T-helper 22 cell (primary cell): ENCODE data around the gene PHACTR3.
"Not testable (repeated sequence)": the region's sequence is repeated elsewhere in the genome, so short reads cannot be mapped to it uniquely, and the experiment has no call there.

ENCODE experiments used
- DNase-seq: peaks from one replicate; pipeline ENCODE4 v3.0.0-alpha.2; 2020; ENCODE audit warnings: low read depth

Gene PHACTR3

DNA sequence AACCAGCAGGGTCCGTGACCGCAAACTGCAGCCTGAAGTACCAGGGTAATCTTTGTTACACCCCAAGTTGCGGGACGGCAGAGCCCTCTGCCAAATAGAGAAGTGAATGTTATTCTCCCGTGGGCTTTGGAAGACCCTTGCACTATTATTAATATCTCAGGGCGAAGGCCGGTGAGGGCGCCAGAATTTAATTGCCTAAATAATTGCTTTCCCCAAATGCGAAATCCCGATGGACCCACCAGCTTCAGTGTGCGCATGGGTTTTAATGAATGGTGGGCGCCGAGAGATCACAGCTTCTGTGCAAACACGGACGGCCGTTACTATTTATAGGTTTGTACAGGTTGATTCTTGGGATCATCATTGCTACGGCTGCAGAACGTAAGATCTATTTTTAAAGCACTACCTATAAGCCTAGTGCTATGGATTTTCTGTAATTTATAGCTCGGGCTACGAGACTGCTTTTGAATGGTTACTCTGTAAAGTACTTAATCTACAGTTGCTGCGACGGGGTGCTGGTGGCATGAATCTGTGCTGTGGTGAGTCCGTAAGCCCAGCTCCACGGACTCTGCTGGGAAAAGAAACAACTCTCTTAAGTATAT, 15.2 kb upstream of the PHACTR3 start:
- DNase-seq, result no peak

DNA sequence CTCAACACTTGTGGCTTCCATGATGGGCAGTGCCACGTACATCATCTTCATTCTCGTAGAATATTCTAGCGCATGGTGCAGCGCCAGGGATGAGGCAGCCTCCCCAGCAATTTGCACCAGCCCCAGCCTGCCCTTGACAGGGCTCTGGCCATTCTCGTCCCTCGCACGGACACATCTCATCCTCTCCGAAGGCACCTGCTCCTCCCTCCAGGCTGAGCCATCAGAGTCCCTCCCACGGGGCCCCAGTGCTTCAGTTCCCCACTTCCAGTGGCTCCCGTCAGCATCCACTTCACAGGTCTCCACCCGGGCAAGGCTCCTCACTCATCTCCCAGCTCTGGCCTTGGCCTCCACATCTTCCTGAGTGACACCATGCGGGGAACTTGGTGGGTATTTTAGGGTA, 13.3 kb upstream of the PHACTR3 start:
- no peak for DNase-seq

DNA sequence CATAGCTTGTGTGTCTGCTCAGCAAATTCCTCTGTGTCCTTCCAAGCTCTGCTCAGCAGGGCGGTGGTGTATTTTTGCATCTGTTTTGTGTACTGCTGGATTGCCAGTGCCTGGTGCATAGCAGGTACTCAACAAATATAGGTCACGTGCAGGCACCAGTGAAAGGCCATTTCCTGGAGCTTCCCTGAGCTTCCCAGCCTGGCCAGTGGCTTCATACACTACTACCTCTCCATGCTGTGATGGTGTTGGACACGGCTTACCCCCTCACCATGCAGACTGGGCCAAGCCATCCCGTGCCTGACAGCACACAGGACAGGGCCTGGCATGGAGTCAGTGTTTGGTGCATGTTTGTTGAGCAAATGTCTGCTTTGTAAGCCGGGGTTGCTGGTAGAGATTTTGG, 7.7 kb upstream of the PHACTR3 start:
- DNase-seq, result no peak

DNA sequence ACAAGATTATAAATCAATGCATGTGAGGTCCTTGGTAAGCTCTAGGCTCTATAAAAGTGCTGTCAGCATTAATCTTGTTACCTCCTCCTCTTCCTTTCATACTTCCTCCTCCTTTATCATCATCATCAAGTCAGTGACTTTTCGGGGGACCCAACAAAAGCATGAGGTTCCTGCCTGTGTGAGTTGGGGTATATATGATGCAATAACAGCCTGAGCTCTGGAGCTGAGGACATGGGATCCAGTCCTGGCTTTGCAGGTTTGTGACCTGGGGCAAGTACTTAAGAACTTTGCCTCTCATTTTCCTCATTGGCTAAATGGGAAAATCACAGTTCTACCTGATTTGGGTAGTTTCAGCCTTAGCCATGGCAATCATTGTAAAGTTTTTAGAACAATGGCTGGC, 7.1 kb upstream of the PHACTR3 start:
- DNase-seq, result no peak

DNA sequence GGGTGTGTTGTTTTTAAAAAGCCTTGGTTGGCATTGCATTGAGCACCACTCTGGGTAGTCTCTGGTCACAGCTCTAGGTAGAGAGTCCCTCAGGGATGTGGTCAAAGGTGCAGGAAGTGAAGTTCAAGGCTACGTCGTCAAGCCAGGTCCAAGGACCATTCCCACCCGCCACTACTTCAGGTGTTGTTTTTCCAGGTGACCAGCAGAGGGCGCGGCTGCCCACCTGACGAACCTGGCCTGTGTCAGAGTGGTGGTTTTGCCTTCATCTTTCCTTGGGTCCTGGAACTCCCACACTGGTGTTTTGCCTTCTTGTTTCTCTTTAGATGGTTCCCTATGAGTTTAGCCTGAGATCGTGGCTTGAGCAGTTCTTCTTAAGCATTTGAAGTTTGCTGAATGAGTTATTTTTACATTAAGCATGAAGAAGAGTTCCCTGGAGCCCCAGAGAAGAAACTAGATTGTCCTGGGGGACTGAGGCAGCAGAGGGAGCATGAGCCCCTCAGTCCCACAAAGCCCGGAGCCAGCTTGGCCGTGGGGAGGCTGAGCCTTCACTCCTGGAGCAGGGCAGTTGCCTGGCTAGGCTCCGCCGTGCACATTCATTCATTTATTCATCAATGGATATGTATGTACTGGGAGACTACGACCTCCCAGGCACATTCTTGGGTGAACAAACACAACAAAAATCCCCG, 5.6 kb upstream of the PHACTR3 start:
- no peak for DNase-seq

DNA sequence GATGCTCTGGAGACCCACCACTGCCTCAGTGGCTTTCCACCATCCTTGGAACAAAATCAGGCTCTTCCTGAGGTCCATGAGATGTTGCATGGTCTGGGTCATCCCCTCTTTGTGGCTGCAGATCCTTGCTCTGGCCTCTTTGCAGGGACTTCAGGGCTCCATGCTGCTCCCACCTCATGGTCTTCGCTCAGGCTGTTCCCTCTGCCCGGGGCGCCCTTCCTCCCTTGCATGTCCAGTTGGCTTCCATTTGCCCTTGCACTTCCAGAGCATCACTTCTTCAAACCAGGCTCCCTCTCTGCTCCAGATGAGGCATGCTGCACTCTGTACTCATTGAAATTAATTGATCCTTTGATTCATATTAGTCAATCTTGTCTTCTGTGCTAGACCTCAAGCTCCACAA, 4.4 kb upstream of the PHACTR3 start:
- DNase-seq, result no peak

DNA sequence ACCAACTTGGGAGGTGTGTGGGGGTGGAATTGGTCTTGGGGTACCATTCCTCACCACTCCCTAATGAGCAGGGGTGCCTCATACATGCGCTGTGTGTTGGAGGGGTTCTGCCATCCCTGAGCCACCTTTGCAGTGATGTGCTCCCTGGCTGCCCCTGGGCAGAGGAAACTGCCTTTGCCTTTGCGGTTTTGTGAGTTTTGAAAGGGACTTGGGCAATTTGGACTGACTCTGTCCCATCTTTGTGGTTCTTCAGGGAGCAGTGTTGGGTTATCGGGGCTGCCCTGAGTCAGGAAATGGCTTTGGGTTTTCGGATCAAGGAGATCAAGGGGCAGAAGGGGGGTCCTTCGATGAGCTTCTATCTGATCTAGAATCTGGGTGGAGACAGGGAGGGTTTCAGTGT, 3.9 kb upstream of the PHACTR3 start:
- DNase-seq, result no peak

DNA sequence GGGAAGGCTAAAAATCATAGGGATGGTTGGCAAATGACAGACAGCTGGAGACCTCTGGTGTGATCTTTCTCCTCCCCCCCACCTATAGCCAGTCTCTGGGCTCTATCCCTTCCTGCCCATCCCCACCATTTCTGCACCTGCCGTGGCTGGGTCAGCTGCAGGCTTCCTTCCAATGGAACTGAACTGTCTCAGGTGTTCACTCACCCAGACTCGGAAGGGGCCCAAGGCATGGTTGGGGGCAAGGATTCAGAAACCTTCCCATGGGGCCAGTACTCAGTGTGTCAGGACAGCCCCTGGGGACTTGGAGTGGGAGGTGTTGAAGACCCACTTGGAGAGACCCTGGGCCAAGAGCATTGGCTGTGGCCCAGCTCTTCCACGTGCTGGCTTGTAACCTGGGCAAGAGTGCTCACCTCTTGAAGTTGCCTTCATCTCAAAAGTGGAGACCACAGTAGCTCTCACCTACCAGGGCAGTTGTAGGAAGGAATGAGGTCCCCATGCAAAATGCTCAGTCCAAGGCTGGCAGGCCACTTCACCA, 1.7 kb upstream of the PHACTR3 start:
- DNase-seq, result no peak

DNA sequence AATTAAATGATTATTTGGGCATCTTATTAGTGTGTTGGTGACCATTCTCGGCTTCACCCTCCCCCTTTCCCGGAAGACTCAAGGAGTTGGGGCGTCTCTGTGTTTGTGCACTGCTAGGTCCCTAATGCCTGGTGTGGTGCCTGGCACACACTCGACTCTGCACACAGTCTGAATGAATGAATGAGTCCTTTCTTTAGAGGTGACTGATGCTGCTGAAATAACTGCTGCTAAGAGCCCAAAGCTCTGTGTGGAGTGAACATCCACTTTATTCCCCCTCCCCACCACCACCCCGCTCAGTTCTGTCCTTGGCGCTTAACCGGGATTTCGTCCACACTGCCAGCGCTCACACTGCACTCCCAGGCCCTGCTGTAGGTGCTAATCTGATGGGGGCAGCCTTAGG, 1.2 kb upstream of the PHACTR3 start:
- DNase-seq, result no peak

DNA sequence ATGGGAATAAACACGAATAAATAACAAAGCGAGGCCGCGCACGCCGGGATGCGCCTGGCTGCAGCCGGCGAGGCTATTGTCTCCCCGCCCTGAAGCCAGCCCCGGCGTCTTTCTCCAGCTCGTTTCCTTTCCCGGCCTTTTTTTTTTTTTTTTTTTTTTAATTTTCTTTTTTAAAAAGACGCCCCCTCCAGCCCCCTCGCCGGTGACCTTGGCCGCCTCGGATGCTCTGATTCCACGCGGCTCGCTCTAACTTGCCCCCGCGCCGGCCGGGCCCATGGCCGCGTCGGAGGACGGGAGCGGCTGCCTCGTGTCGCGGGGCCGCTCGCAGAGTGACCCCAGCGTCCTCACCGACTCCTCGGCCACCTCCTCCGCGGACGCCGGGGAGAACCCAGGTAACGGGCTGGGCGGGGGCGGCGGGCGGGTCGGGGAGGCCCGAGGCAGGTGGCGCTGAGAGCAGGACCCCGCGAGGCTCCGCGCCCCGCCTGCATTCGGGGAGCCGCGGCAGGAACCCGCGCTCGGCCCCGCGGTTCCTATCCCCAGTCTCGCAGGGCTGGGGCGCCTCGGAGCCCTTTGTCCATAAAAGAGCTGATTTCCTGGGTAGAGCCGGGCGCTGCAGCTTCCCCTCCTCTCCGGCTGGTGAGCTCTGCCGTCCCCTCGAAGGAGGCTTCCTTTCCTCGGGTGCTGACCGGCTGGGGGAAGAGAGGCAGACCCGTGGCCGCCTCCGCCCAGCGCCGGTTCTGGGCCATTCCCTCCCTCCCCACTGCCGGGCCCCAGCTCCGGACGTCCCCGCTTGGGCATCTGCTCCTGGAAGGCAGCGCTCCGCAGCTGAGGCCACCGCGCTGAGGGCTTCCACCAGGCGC, 631 bp downstream of the PHACTR3 start:
- no peak for DNase-seq

DNA sequence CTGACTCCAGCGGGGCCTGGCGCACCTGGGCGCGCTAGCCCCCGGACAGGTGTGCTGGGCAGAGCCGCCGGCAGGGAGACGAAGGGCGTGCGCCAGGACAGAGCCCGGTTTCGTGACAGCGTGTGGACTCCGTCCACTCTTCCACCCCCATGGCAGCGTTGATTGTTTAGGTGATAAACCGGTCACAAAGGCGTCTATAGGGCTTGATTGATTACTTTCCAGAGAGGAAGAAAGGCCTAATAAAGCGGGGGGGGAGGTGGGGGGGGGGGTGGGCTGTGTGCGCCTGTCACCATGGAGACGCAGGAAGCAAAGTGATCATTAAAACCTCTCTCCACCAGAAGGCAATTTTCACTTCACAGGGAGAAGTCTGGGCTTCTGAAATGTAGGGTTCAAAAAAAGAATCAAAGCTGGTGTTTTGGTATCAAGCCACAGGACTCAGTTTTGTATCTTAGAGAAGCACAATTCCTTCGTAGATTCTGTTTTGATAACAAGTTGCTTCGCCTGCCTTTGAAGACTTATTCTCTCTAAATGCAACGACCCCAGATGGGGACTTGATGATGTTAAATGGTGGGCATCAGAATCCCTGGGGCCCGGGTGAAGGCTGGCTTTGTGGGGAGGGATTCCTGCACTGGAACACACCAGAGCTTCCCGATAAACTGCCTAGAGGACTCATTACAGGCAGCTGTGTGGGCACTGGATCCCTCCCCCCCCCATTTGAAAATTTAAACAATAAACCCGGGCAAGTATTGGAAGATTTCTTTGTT, 1.4 kb downstream of the PHACTR3 start:
- DNase-seq, result no peak

DNA sequence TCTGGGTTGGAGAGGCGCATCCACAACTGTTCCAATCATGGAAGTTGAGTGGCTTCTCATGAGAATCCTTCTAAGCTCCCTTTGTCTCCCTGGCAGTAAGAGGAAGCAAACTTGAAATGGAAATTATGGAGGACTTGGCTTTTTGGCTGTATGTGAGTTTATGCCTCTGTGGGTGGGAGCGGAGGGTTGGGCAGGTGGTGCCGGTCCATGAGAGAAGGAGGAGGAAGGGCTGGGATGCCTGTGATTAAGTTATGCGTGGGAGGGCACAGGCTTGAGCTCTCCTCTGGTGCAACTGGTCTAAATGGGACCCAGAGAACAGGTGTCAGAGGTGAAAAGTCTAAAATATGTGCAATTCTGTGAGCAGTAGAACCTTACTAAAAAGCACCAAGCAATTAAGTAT, 2.2 kb downstream of the PHACTR3 start:
- no peak for DNase-seq

DNA sequence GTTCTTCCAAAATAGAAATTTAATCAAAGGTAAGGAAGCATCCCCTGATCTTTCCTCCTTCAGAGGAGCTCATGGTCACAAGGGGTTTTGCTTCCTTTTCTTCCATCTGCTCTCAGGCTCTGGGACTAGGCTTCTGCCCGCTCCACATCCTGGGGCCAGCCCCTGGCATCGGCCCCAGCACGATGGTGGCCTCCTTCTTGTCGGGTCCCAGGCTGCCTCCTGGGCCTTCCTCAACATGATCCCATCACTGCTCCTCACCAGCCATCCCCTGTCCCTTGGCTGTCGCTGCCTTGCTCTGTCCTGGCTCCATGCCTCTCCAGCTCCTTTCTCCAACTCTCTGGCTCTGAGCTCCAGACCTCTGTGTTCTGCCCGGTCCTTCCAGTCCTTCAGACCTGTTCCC, 4.1 kb downstream of the PHACTR3 start:
- DNase-seq, result no peak

DNA sequence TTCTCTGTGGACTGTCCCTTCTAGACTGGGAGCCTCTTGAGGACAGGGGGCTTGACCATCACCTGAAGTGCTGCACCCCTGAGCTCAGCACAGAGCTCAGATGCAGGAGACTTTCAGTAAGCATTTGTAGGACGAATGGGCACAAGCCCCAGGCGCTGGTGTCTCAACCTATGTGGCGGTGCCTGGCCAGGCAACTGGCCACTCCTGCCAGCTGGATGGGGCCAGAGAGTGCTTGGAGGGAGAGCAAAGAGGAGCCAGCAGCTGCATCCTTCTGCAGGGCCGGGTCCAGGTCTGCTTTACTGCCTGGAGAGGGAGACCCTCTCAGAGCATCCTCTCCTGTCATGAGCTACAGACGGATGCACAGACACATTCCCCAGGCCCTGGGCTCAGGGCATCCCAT, 4.5 kb downstream of the PHACTR3 start:
- no peak for DNase-seq

DNA sequence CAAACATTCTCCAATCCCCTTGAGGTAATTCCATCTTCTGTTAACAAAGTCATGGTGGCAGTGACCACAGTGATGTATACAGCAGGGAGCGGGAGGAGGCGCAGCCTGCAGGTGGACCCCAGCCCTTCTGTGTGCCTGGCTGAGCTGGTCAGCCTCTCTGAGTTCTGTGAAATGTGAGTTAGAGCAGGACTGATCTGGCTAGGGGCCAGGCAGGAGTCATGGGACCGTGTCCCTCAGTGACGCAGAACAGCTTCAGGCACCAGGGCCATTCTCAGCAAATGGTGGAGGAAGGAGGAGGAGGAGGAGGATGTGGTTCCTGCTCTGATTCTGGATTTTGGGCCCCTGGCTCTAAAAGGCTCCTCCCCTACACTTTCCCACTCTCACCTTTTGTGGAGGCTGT, 6.9 kb downstream of the PHACTR3 start:
- no peak for DNase-seq

DNA sequence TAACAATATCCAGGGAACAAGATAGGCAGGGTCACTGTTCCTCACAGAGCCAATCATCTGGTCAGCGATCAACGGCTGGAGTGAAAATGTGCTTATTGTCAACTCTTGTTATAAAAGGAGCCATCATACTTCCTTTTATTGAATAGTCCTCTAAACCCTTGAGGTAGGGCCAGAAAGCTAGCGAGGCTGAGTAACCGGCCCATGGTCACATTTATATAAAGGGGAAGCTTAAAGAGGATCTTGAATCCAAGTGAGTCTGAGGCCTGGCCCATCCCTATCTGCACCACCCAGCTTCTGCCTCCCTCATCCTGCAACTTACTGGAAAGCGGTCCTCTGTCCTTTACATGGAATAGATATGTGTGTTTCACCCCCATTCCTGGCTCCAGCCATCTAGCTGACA, 9.5 kb downstream of the PHACTR3 start:
- no peak for DNase-seq

DNA sequence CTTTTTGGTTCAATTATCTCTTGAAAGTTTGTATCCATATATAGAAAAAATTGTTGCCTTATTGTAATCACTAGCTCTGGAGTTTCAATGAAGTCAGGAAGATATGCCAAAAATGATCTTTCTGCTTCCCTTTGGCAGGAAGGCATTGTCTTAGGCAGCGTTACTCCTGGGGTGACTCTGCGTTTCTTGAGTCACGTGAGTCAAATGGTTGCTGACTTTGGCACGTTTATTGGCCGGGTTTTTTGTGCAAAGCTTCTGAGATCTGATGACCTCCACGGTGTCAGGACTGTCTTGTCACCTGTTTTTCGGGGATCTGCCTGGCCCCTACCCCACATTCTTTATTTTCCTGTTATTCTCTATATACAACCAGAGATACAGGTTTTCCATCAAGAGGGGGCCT, 10.4 kb downstream of the PHACTR3 start:
- no peak for DNase-seq

DNA sequence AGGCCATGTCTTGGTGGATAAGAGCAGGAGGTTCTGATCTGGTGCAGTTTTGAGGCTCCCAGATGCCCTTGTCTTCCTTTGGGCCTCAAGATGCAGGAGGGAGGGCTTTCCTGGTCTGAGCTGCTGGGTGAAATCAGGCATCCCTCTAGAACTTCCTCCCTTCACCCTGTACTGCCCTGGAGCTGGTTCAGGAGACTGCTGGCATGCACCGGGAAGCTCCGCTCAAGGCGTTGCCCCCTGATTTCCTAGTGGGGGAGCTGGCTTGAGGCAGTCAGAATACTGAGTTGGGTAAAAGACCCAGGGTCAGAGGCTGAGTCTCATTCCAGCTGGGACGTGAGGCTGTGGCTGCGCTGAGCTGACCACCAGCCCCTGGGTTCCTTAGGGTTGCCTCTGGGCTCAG, 12.0 kb downstream of the PHACTR3 start:
- no peak for DNase-seq

DNA sequence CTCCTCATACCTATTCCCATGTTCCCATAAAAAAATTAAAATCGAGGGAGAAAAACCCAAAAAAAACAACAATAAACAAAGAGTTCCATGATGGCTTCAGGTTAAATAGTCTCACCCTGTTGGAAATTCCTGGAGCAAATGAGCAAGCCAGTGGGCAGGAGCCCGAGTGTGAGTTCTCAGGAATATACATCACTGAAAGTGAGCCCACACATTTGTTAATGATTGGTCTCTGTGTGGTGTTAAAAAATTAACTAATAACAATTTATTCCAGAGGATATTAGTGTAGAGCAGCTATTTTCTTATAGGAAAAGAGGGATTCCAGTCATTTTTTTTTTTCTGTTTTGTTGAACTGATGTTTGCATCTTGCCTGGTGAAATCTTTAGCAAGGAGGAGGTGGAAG, 12.9 kb downstream of the PHACTR3 start:
- DNase-seq, result no peak

DNA sequence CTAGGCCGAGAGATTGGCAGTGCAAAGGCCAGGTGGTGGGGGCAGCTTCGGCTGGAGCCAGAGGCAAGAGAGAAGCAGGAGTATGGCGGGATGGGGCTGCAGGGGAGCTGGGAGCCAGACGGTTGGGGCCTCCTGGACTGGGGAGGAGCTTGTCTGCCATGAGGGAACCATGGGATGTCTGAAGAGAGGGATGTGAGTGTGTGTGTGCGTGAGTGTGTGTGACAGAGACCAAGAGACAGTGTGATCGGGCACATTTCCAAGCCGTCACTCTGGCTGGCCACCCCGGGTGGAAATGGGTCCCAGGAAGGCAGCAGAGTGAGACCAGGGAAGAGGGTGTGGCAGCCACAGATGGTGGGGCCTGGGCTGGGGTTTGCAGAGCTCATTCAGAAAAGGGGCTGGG, 13.8 kb downstream of the PHACTR3 start:
- DNase-seq, result no peak

DNA sequence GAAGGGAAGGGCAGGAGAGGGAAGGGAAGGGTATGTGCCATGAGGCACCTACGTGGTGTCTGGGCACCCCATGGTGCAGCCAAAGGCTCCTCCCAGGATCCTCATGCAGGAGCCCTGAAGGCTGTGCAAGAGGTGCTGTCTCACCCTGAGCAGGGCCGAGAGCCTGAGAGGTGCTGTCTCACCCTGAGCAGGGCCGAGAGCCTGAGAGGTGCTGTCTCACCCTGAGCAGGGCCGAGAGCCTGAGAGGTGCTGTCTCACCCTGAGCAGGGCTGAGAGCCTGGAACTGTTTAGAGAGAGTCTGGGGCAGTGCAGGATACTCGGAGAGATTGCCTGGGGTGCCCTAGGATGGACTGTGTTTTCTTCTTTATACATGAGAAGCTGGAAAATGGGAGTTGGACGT, 14.2 kb downstream of the PHACTR3 start:
- not testable (repeated sequence) for DNase-seq

DNA sequence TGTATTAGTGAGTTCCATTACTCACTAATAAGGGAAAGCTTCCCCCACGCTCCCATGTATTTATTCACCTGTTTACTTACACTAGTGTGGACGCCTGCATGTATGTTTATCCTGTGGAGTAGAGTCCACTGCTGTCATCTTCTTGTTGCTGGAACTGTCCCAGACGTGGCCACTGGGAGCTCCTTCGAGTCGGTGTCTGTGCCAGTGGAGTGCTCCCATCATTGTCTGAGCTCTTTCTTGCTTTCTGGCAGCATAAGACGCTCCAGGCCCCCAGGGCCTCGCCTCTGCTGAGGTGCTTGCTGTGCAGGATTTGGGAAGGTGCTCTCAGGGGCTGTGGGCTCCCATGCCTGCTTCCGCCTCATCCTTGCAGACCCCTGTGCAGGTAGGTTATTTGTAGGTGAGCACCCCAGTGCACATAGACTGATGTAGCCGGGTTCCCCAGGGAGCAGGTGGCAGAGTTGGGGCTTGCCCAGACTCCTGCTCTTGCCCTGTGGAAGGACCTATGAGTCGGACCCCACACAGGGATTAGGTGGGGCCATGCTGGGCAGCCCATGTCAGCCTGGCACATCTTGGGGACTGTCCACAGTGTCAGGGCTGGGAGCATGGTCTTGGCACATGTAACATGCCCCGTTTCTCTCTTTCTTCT, 16.6 kb downstream of the PHACTR3 start:
- DNase-seq, result no peak
